Prostate gland (tissue), 2 donors: ENCODE data around the gene SCAPER. TPM values are rescaled to one million over a fixed set of nuclear protein-coding genes. Genes with fewer than 3 reads are reported as not detected.

ENCODE experiments used
- DNase-seq: peaks from one replicate; pipeline ENCODE4 v3.0.0-alpha.2; 2019; ENCODE audit warnings: low spot score
- H3K27ac ChIP-seq, 2 donors: fragments of 200-600 bp; sonication (generic); 2 replicates each; pipeline ENCODE4 v1.5.1; 2017 to 2019
- H3K27me3 ChIP-seq: fragments of 200-600 bp; sonication (generic); replicated peaks from 2 replicates; pipeline ENCODE4 v1.5.1; 2019; ENCODE audit not compliant: insufficient read depth
- H3K36me3 ChIP-seq, 2 donors: fragments of 200-600 bp; sonication (generic); 1 replicate in 1 of 2; 2 replicates in 1 of 2; pipeline versions ENCODE4 v1.5.1 to v1.8.1; 2017 to 2019
- H3K4me1 ChIP-seq: fragments of 200-600 bp; sonication (generic); replicated peaks from 2 replicates; pipeline ENCODE4 v1.5.1; 2019
- H3K4me3 ChIP-seq, 2 donors: fragments of 200-600 bp; sonication (generic); 2 replicates each; pipeline ENCODE4 v1.5.1; 2017 to 2019
- H3K9me3 ChIP-seq: fragments of 200-600 bp; sonication (generic); 2 replicates; pipeline ENCODE4 v1.5.1; 2017
- CTCF ChIP-seq, 4 experiments: fragments of 200-600 bp in 2 of 4; fragments of 450-650 bp in 2 of 4; sonication (generic) in 2 of 4; IDR thresholded peaks; 1 replicate in 3 of 4; 2 replicates in 1 of 4; pipeline ENCODE4 v1.5.1; 2016 to 2019; ENCODE audit warnings: antibody characterized with exemption in 4 of 4, mild to moderate bottlenecking in 2 of 4, moderate library complexity in 2 of 4
- POLR2A ChIP-seq: fragments of 450-650 bp; IDR thresholded peaks from one replicate; pipeline ENCODE4 v1.6.1; 2016; ENCODE audit warnings: antibody characterized with exemption, mild to moderate bottlenecking
- POLR2AphosphoS5 ChIP-seq: sonication (generic); formaldehyde crosslinking; IDR thresholded peaks from one replicate; pipeline ENCODE4 v1.6.1; 2017; ENCODE audit warnings: antibody characterized with exemption
- WGBS: methylation state at CpG from one replicate; pipeline ENCODE4 v1.1.5; 2018; 5-methylcytosine and 5-hydroxymethylcytosine counted together
- intact Hi-C: fragments of 100-400 bp; cut with DNase I; formaldehyde crosslinking; loops from one replicate; pipeline ENCODE4 v1.14.2; 2022
- total RNA-seq, 2 donors: library from RNA; depleted of rRNA; stranded (reverse); fragments of >200 nt; gene quantifications; one replicate each; pipeline ENCODE4 v1.1.0, GENCODE V29; 2016

SCAPER gene
- total RNA-seq, 2 donors from 2014 or later: 19.1 to 38.9 TPM

DNA sequence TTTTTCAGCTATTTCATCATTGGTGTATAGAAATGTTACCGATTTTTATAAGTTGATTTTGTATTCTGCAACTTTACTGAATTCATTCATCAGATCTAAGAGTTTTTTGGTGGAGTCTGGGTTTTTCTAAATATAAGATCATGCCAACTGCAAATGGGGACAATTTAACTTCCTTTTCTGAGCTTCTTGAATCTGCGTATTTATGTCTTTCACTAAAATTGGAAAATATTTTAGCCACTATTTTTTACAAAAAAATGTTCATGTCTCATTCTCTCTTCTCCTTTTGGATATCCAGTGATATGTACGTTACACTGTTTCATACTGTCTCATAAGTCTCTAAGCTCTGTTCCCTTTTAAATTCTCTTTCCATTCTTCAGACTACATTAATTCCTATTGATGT is 444.8 kb downstream of the SCAPER start:
- Histone ChIP-seq H3K9me3 (no peaks in the 10 kb centered on the region), H3K27me3 (no peaks in the 10 kb centered on the region), H3K4me1 (no peaks in the 10 kb centered on the region), H3K27ac (no peak overlapping the region), H3K4me3 (no peak overlapping the region), H3K36me3 (no peaks in the 10 kb centered on the region)
- intact Hi-C loops: no loop called here
- no peak for TF ChIP-seq POLR2A
- no peak for TF ChIP-seq POLR2AphosphoS5
- no peak for TF ChIP-seq CTCF (IDR thresholded peaks at IDR 0.05)
- 98% methylated on average over 3 of the region's 3 CpGs for WGBS
- no peak for DNase-seq

DNA sequence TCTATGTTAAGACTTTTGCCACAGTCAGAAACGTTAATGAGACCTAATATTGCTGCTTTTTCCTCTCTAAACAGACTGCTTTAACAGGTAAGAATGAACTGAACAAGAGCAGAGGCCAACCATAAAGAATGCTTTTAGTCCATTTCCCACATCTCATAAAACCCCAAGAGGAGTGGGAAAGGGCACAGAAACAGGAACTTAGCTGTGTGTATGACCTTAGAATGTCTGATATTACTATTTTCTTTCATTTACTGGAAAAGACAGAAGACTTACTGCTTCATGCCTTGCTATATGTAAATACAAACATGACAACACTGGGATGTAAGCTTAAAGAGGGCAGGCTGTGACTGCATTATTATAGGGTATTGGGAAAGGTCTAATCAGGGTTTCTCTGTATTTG is 453.6 kb downstream of the SCAPER start:
- no peaks in the 10 kb centered on the region for H3K4me1 ChIP-seq
- WGBS: 27% methylated on average over 1 of the region's 1 CpG

DNA sequence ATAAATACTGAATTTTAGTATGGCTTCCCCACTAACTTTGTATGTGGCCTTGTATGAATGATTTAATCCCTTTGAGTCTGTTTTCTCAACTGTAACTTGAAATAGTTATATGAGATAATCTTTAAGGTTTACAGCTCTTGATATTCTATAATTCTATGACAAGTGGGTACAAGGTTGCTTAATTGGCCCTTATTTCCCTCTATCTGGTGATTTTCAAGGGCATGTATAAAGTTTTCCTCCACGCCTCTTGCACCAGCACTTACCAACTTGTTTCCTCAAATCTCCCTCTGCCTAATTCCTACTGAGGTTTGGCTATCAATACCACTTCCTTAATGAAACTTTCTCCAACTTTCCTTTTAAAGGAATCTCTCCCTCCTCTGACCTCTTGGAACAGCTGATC is 455.7 kb downstream of the SCAPER start:
- TF ChIP-seq CTCF (IDR thresholded peaks at IDR 0.05) (no peak), POLR2AphosphoS5 (no peak), POLR2A (no peak)
- H3K4me3 ChIP-seq: no peak overlapping the region
- no peaks in the 10 kb centered on the region for H3K4me1 ChIP-seq
- DNase-seq: no peak
- H3K9me3 ChIP-seq: no peaks in the 10 kb centered on the region
- H3K27ac ChIP-seq: no peak overlapping the region
- intact Hi-C loops: no loop called here
- WGBS: 97% methylated on average over 1 of the region's 1 CpG
- no peaks in the 10 kb centered on the region for H3K27me3 ChIP-seq
- H3K36me3 ChIP-seq: no peaks in the 10 kb centered on the region

More for the DNA sequence above, 453.6 kb downstream of the SCAPER start:
- intact Hi-C loops: no loop called here
- no peak for DNase-seq
- H3K27ac ChIP-seq: no peak overlapping the region
- TF ChIP-seq POLR2AphosphoS5: no peak
- no peak for TF ChIP-seq POLR2A
- TF ChIP-seq CTCF (IDR thresholded peaks at IDR 0.05): no peak
- H3K27me3 ChIP-seq: no peaks in the 10 kb centered on the region
- H3K9me3 ChIP-seq: no peaks in the 10 kb centered on the region
- no peaks in the 10 kb centered on the region for H3K36me3 ChIP-seq
- H3K4me3 ChIP-seq: no peak overlapping the region

- Histone ChIP-seq H3K4me1 (no peaks in the 10 kb centered on the region), H3K36me3 (no peaks in the 10 kb centered on the region), H3K9me3 (no peaks in the 10 kb centered on the region), H3K27me3 (no peaks in the 10 kb centered on the region), H3K27ac (no peak overlapping the region), H3K4me3 (no peak overlapping the region)
- TF ChIP-seq POLR2A (no peak), POLR2AphosphoS5 (no peak), CTCF (IDR thresholded peaks at IDR 0.05) (no peak)
- intact Hi-C loops: no loop called here
- 64% methylated on average over 2 of the region's 2 CpGs for WGBS
- DNase-seq: no peak
These were observed 456.4 kb downstream of the SCAPER start for GRCh38 chr15:76448755-76449154.

GRCh38 chr15:76447728-76448441 is 457.3 kb downstream of the SCAPER start:
- intact Hi-C loops: no loop called here
- no peak for TF ChIP-seq POLR2AphosphoS5
- no peak for TF ChIP-seq POLR2A
- TF ChIP-seq CTCF (IDR thresholded peaks at IDR 0.05): no peak
- H3K36me3 ChIP-seq: no peaks in the 10 kb centered on the region
- no peaks in the 10 kb centered on the region for H3K9me3 ChIP-seq
- no peaks in the 10 kb centered on the region for H3K27me3 ChIP-seq
- WGBS: 100% methylated on average over 2 of the region's 2 CpGs
- no peak for DNase-seq
- no peak overlapping the region for H3K27ac ChIP-seq
- no peak overlapping the region for H3K4me3 ChIP-seq
- H3K4me1 ChIP-seq: no peaks in the 10 kb centered on the region
